PC-3 (cell line): ENCODE measurements around the gene NAA25. TPM values are rescaled to one million over a fixed set of nuclear protein-coding genes. Genes with fewer than 3 reads are reported as not detected.

Experiments used
- ATAC-seq: fragments of 200-7000 bp; cut with Tn5 transposase; 2 replicates; pipeline ENCODE4 v1.9.1; 2020; ENCODE audit warnings: mild to moderate bottlenecking, moderate library complexity
- BruUV-seq: library from RNA; stranded (reverse); fragments of 400-500 nt; replicated peaks from 2 replicates; lab custom pipeline; 2021; lab: Mats Ljungman, UMichigan
- CTCF ChIA-PET: fragments of 300-600 bp; sonication (Branson Sonifier 250); formaldehyde crosslinking; loops from one replicate; lab custom pipeline; 2022; ENCODE audit warnings: antibody characterized with exemption; lab: Charles Lee
- POLR2A ChIA-PET: fragments of 300-600 bp; sonication (Branson Sonifier 250); formaldehyde crosslinking; loops from one replicate; lab custom pipeline; 2022; ENCODE audit warnings: antibody characterized with exemption; ENCODE audit not compliant: unreplicated experiment; lab: Charles Lee
- DNase-seq: peaks from one replicate; pipeline ENCODE4 v3.0.0-alpha.2; 2015
- H2AFZ ChIP-seq: fragments of 300-600 bp; sonication (generic); 2 replicates; pipeline ENCODE4 v1.6.0; 2016; ENCODE audit warnings: antibody characterized with exemption, low read length
- H3F3A ChIP-seq: fragments of 300-600 bp; sonication (generic); one replicate; pipeline ENCODE4 v1.6.0; 2017; ENCODE audit warnings: antibody characterized with exemption, low read length, control low read depth, mild to moderate bottlenecking; ENCODE audit not compliant: unreplicated experiment
- H3K27ac ChIP-seq: fragments of 300-600 bp; sonication (generic); 2 replicates; pipeline ENCODE4 v1.5.1; 2016; ENCODE audit warnings: mild to moderate bottlenecking, low read length
- H3K27me3 ChIP-seq: fragments of 300-600 bp; sonication (generic); 2 replicates; pipeline ENCODE4 v1.6.1; 2016; ENCODE audit warnings: low read length, mixed read lengths
- H3K36me3 ChIP-seq: fragments of 300-600 bp; sonication (generic); 2 replicates; pipeline ENCODE4 v1.6.1; 2016; ENCODE audit warnings: low read depth, mixed run types, low read length, mixed read lengths
- H3K4me1 ChIP-seq: fragments of 300-600 bp; sonication (generic); 2 replicates; pipeline ENCODE4 v1.5.1; 2016; ENCODE audit warnings: low read length; ENCODE audit not compliant: insufficient read depth
- H3K4me2 ChIP-seq: fragments of 300-600 bp; sonication (generic); 2 replicates; pipeline ENCODE4 v1.6.0; 2016; ENCODE audit warnings: low read length
- H3K4me3 ChIP-seq: fragments of 300-600 bp; sonication (generic); 2 replicates; pipeline ENCODE4 v1.5.1; 2016; ENCODE audit warnings: mild to moderate bottlenecking, low read length, mixed read lengths
- H3K79me2 ChIP-seq: fragments of 300-600 bp; sonication (generic); 2 replicates; pipeline ENCODE4 v1.6.1; 2017; ENCODE audit warnings: low read length, mixed read lengths
- H3K9ac ChIP-seq: fragments of 300-600 bp; sonication (generic); 2 replicates; pipeline ENCODE4 v1.6.0; 2016; ENCODE audit warnings: mild to moderate bottlenecking, low read length
- H3K9me2 ChIP-seq: fragments of 300-600 bp; sonication (generic); replicated peaks from 2 replicates; pipeline ENCODE4 v1.6.1; 2016; ENCODE audit warnings: mixed run types, low read length, mixed read lengths
- H3K9me3 ChIP-seq: fragments of 300-600 bp; sonication (generic); 2 replicates; pipeline ENCODE4 v1.6.1; 2016; ENCODE audit warnings: low read length, mixed read lengths
- H4K20me1 ChIP-seq: fragments of 300-600 bp; sonication (generic); 2 replicates; pipeline ENCODE4 v1.6.1; 2016; ENCODE audit warnings: low read length, mixed read lengths
- CTCF ChIP-seq: fragments of 300-600 bp; sonication (generic); conservative IDR thresholded peaks from 2 replicates; pipeline ENCODE4 v1.5.1; 2017; ENCODE audit warnings: antibody characterized with exemption, low read depth, mild to moderate bottlenecking, low read length
- EZH2 ChIP-seq: fragments of 300-600 bp; sonication (generic); IDR thresholded peaks from one replicate; pipeline ENCODE4 v1.6.1; 2017; ENCODE audit warnings: antibody characterized with exemption, mild to moderate bottlenecking, low read length; ENCODE audit not compliant: unreplicated experiment
- EZH2phosphoT487 ChIP-seq: fragments of 300-600 bp; sonication (generic); IDR thresholded peaks from 2 replicates; pipeline ENCODE4 v1.6.1; 2018; ENCODE audit warnings: mild to moderate bottlenecking, antibody characterized with exemption, low read length, borderline replicate concordance
- intact Hi-C: fragments of 100-400 bp; cut with micrococcal nuclease; formaldehyde crosslinking; loops from 2 replicates; pipeline ENCODE4 v1.9.0; 2023
- total RNA-seq: library from RNA; depleted of rRNA; stranded (reverse); fragments of >200 nt; gene quantifications from 2 replicates; pipeline ENCODE4 v1.2.3, GENCODE V29; 2014

The NAA25 gene
- total RNA-seq, 1 experiment from 2014 or later = 33.3 TPM

- no peaks in the 10 kb centered on the region for H4K20me1 ChIP-seq
- no peak overlapping the region for H3K9ac ChIP-seq
- no peaks in the 10 kb centered on the region for H3K79me2 ChIP-seq
- H3K4me1 ChIP-seq = no peaks in the 10 kb centered on the region
- no peak overlapping the region for H3K27ac ChIP-seq
- ChIA-PET CTCF (interaction anchor here (0.7 kb wide), 1 partner anchor 1331 kb away, joined by 3 read pairs; no protein-coding TSS in a partner anchor), POLR2A (no interaction called here)
- DNase-seq = no peak
- TF ChIP-seq EZH2 (no peak), EZH2phosphoT487 (no peak), CTCF (no peak)
- no peak overlapping the region for H3K4me2 ChIP-seq
- H3K27me3 ChIP-seq = no peaks in the 10 kb centered on the region
- H2AFZ ChIP-seq = no peak overlapping the region
- H3F3A ChIP-seq = no peaks in the 10 kb centered on the region
- H3K4me3 ChIP-seq = no peak overlapping the region
- H3K36me3 ChIP-seq = peaks cover 78% of the 10 kb centered on the region
- intact Hi-C loops = no loop called here
- ATAC-seq = no peak
- H3K9me2 ChIP-seq = no peaks in the 10 kb centered on the region
- H3K9me3 ChIP-seq = no peaks in the 10 kb centered on the region
- BruUV-seq = no TSS peak
These were observed 73.3 kb downstream of the NAA25 start for GRCh38 chr12:112035219-112035785.

- DNase-seq (no peak), ATAC-seq (no peak)
- Histone ChIP-seq H3K4me3 (no peak overlapping the region), H3K4me2 (no peak overlapping the region), H3K27me3 (no peaks in the 10 kb centered on the region), H4K20me1 (0 out of 2 replicates have a peak, but pooled peaks cover 3% of the 10 kb centered on the region), H3K79me2 (no peaks in the 10 kb centered on the region), H3K9me2 (no peaks in the 10 kb centered on the region), H3K27ac (no peak overlapping the region), H3K9ac (no peak overlapping the region), H2AFZ (no peak overlapping the region), H3F3A (peaks cover 5% of the 10 kb centered on the region), H3K9me3 (no peaks in the 10 kb centered on the region), H3K4me1 (no peaks in the 10 kb centered on the region), H3K36me3 (peaks cover 77% of the 10 kb centered on the region)
- BruUV-seq = no TSS peak
- POLR2A ChIA-PET = no interaction called here
- CTCF ChIA-PET = no interaction called here
- intact Hi-C loops = no loop called here
- TF ChIP-seq EZH2 = no peak
- no peak for TF ChIP-seq EZH2phosphoT487
- TF ChIP-seq CTCF = no peak
These were observed 76.3 kb downstream of the NAA25 start for GRCh38 chr12:112032292-112032691.

GRCh38 chr12:112031472-112031871, 77.1 kb downstream of the NAA25 start:
- Histone ChIP-seq H3K9me2 (no peaks in the 10 kb centered on the region), H2AFZ (no peak overlapping the region), H3K9ac (no peak overlapping the region), H4K20me1 (0 out of 2 replicates have a peak, but pooled peaks cover 3% of the 10 kb centered on the region), H3K4me2 (no peak overlapping the region), H3K79me2 (no peaks in the 10 kb centered on the region), H3K27ac (no peak overlapping the region), H3K4me1 (no peaks in the 10 kb centered on the region), H3K4me3 (no peak overlapping the region), H3K9me3 (no peaks in the 10 kb centered on the region), H3K36me3 (peaks cover 72% of the 10 kb centered on the region), H3F3A (peaks cover 5% of the 10 kb centered on the region), H3K27me3 (no peaks in the 10 kb centered on the region)
- no peak for TF ChIP-seq EZH2
- no peak for TF ChIP-seq EZH2phosphoT487
- no peak for TF ChIP-seq CTCF
- ATAC-seq = no peak
- BruUV-seq = no TSS peak
- ChIA-PET CTCF (interaction anchor here (0.5 kb wide), 1 partner anchor 87 kb away, joined by 9 read pairs; no protein-coding TSS in a partner anchor), POLR2A (no interaction called here)
- intact Hi-C loops = no loop called here
- DNase-seq = no peak
